NCI-H446 treated with DMSO at 0.1 percent for 48 hours (cell line): Measurements from ENCODE around the gene ARPC4.

ENCODE experiments used
- DNase-seq: peaks from one replicate; lab custom pipeline; 2025; lab: John Stamatoyannopoulos, UW

Gene ARPC4

GRCh38 chr3:9792405-9793160, at the start of gene ARPC4, which contains the start of gene TADA3:
ARPC4 (plus strand) TSS chr3:9793082; CDS start chr3:9793122, 40 bp downstream.
TADA3 (minus strand) TSS chr3:9792473; CDS start chr3:9791466, 1,007 bp downstream.
- peak; percentile 85 for DNase-seq

DNA sequence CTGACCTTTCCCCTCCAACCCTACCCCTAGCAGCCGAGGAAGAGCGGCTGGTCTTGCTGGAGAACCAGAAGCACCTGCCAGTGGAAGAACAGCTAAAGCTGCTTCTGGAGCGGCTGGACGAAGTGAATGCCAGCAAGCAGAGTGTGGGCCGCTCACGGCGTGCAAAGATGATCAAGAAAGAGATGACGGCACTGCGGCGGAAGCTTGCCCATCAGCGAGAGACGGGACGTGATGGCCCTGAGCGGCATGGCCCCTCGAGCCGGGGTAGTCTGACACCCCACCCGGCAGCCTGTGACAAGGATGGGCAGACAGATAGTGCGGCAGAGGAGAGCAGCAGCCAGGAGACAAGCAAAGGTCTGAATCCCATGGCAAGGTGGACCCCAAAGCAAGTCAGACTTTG, 49.3 kb upstream of the ARPC4 start:
- no peak for DNase-seq

DNA sequence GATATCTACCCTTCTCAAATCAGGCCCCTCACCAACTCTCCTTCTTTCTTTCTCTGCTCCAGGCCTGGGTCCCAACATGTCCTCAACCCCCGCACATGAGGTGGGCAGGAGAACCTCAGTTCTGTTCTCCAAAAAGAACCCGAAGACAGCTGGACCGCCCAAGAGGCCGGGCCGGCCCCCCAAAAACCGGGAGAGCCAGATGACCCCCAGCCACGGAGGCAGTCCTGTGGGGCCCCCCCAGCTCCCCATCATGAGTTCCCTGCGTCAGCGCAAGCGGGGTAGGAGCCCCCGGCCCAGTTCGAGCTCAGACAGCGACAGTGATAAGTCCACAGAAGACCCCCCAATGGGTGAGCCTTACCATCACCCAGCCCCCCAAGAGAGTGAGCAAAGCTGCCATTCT, 48.7 kb upstream of the ARPC4 start:
- DNase-seq: no peak

- no peak for DNase-seq
These were observed 47.4 kb upstream of the ARPC4 start for GRCh38 chr3:9745521-9745920.

GRCh38 chr3:9746330-9746729, 46.6 kb upstream of the ARPC4 start:
- DNase-seq: no peak

- no peak for DNase-seq
These were observed 45.6 kb upstream of the ARPC4 start for GRCh38 chr3:9747267-9747666.

GRCh38 chr3:9748031-9748430, 44.9 kb upstream of the ARPC4 start:
- DNase-seq: no peak

DNA sequence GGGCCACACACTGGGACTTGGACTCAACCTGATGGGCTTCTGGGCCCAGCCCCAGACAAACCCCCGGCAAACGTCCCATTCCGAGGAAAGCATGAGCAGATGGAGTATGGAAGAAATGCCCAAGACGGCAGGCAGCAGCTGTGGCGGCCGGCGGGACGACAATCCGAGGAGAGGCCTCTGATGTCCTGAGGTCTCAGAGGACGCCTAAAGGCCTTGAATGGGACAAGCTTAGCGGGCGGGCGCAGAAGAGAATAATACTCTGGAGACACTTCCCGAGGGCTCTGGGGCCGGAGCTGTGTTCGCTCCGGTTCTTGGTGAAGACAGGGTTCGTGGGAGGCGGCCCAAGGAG, 43.6 kb upstream of the ARPC4 start:
- no peak for DNase-seq

DNA sequence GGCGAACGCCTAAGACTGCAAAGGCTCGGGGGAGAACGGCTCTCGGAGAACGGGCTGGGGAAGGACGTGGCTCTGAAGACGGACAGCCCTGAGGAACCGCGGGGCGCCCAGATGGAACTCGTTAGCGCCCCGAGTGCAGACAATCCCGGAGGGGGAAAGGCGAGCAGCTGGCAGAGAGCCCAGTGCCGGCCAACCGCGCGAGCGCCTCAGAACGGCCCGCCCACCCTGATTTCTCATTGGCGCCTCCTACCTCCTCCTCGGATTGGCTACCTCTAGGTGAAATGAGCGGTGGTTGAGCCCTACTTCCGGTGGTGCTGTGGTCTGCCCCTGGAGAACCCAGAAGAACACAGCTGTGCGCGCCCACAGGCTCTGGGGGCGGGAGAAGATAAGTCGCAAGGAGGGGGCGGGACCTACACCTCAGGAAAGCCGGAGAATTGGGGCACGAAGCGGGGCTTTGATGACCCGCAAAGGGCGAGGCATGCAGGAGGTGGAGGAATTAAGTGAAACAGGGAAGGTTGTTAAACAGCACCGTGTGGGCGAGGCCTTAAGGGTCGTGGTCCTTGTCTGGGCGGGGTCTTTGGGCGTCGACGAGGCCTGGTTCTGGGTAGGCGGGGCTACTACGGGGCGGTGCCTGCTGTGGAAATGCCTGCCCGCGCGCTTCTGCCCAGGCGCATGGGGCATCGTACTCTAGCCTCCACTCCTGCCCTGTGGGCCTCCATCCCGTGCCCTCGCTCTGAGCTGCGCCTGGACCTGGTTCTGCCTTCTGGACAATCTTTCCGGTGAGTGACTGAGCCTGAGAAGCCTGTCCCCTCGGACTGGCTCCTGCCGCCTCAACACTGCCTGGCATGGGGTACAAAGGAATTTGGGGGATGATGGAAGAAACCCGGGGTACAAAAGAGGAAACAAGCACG, 43.0 kb upstream of the ARPC4 start, which contains the start of gene OGG1:
Gene OGG1, plus strand, starts transcription at position 308 of the 911 bp plus-strand sequence. Its CDS starts 335 bp downstream, at position 643.
- peak; percentile 90 for DNase-seq

DNA sequence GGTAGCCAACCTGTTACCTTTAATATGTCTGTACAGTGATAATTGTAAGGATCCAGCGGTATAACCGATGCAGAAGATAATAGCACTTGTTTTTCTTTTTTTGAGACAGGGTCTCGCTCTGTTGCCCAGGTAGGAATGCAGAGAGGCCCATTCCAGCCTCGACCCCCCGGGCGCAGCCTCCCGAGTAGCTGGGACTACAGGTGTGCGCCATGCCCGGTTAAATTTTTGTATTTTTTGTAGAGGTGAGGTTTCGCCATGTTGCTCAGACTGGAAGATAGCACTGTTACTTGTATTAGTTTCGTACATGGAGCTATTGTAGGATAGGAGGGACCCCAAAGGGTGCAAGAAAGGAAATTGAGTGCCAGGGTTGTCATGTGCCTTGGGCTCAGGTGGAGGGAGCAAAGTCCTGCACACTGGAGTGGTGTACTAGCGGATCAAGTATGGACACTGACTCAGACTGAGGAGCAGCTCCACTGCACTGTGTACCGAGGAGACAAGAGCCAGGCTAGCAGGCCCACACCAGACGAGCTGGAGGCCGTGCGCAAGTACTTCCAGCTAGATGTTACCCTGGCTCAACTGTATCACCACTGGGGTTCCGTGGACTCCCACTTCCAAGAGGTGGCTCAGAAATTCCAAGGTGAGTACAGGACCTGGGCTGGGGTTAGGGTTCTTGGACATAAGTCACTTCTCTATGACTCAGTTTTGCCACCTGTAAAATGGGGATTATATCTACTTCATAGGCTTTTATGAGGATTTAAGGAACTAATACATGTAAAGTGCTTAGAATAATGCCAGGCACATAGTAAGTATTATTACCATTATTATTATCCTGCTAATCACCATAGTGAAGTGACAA, 42.1 kb upstream of the ARPC4 start:
- DNase-seq: no peak

DNA sequence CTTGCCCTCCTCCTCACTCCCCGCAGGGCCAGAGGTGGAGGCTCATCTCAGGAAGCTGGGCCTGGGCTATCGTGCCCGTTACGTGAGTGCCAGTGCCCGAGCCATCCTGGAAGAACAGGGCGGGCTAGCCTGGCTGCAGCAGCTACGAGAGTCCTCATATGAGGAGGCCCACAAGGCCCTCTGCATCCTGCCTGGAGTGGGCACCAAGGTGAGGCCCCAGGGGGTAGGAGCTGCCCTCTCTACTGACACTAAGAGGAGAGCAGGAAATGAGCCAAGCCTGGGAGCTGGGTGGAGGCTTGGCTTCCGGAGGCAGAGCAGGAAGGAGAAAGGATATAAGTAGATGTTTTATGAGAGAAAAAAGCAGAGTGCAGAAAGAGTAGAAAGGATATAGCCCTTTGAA, 38.2 kb upstream of the ARPC4 start:
- no peak for DNase-seq

DNA sequence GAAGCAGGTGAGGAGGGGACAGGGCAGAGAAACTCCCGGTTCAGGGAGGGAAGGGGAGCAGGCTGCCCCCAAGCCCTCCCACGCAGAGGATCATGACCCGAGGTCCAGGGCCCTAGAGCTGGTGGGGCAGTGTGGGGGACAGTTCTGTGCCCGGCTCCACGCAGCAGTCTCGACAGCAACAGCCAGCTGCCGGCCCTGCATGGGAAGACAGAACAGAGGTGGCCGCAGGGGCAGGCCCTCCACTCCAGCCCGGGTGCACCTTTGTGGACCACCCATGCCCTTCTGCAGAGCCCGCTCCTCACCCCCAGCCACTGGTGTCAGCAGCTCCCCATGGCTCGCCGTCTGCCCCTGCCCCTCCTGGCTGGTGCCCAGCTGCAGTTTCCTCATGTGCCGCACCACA, 35.5 kb upstream of the ARPC4 start:
- no peak for DNase-seq

DNA sequence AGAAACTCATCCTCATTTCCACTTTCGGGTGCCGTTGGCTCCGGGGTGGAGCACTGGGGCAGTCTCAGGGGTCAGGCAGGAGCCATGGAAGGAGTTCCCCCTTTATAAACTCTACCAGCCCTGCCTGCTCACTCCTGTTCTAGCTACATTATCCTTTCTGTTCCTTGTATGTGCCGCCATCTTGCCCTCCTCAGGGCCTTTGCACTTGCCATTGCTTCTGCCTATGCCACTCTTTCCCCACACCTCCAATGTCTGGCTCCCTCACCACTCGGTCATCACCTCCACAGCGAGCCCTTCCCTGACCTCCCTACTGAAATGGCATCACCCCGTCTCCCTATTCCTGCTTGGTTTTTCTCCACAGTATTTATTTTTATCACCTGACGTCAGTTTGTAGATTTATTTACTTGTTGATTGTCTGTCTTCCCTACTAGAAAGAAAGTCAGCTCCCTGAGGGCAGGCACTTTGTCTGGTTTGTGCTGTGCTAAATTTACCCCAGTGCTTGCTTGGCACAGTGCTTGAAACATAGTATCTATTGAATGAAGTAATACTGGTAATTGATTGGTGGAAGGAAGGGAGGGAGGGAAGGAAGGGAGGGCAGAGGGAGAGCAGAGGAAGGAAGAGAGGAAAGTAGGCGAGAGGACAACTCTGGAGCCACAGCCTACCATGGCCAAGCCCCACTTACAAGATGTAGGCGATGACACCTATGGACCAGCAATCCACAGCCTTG, 31.9 kb upstream of the ARPC4 start:
- no peak for DNase-seq

DNA sequence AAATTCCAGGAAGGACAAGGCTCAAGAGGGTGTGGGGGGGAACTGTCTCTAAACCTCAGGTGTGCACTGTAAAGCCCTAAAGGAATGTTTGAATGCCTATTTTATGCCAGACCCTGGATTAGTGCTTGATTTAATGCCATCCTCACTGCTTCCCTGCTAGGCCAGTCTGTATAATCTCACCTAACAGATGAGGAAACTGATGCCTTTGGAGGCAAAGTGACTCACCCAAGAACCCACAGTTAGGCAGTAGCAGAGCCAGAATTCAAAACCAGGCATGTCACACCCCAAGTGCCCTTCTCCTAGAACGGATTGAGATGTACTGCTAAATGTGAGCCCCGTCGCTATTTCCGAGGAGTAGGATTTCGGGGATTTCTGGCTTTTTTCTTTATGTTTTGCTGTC, 31.0 kb upstream of the ARPC4 start:
- no peak for DNase-seq

DNA sequence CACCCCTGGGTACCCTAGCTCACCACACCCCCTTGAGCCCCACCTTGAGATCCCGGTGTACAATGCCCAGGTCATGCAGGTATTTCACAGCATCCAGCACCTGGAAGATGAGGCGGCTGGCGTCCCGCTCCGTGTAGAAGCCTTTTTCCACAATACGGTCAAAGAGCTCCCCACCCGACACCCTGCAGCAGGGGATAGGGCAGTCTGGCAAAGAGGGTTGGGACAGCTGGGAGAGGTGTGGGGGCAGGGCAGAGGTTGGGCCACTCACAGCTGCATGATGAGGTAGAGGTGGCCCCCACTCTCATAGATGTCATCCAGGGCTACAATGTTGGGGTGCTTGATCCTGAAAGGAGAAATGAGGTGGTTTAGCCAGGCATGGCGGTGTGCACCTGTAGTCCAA, 30.0 kb upstream of the ARPC4 start:
- DNase-seq: no peak

DNA sequence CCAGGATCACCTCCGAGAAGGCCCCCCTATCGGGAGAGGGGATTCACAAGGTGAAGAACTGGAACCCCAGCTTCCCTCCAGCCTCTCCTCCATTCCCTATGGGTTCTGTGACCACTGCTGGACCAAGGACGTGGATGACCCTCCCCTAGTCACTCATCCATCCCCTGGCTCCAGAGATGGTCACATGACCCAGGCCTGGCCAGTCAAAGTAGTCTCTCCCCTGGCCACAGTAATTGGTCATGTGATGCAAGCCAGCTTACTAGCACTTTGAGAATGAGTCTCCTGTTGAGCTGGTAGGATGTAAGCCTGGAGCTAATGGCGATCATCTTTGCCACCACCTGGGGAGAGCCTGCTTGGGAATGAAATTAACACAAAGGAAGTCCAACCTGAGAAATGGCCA, 27.0 kb upstream of the ARPC4 start:
- no peak for DNase-seq

DNA sequence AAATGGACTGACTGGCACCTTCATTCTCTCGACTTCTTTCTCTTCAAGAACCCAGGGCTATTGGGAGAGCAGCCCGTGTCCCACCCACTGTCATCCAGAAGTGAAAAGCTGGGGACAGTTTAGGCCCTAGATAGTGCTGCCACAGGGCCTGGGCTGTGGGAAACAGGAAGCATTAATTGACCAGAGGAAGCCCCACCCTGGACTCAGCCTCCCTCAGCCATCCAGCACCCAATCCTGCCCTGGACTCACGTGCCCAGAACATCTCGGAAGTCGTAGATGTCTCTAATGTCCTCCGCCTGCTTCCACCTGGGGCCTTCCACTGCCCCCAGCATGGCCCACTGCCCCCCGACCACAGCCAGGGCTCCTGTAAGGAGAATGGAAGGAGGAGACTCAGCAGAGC, 25.5 kb upstream of the ARPC4 start:
- DNase-seq: no peak

DNA sequence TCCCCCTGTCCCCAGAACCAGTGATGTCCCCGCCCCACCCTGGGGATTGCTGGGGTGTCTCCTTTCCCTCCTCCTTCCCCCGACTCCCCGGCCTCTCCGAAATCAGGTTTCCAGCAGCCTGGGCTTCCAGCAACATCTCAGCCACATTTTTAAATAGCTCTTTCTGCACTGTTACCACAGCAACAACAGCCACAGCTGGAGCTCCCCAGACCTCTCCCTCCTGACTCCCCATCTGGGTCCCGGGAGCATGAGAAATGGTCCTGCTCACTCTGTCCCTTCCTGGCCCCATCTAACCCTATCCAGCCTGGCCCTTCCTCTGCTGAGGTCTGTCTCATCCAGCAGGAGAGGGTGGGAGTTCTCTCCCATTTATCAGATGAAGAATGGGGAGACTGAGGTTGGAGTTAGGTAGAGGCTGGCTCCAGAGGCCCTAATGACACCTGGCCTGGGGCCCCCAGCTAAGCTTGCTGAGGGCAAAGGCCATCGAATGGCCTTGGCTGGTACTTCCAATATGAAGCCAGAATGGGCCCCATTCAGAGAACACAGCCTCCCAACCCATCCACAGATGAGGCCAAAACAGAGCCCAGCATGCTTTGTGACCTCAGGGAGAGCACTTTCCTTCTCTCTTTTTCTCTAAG, 24.6 kb upstream of the ARPC4 start:
- DNase-seq: no peak

- no peak for DNase-seq
These were observed 23.9 kb upstream of the ARPC4 start for GRCh38 chr3:9769012-9769411.

GRCh38 chr3:9769426-9770275, 23.2 kb upstream of the ARPC4 start, which contains the start of gene CAMK1:
CAMK1 (minus strand) TSS chr3:9769947; CDS start chr3:9767749, 2,198 bp downstream.
- no peak for DNase-seq
